WI38 (cell line): Measurements from ENCODE around the gene AMER2.

Experiments used
- H3K4me3 ChIP-seq: 2 replicates; pipeline ENCODE4 v1.5.1; 2011; ENCODE audit warnings: low read depth, mild to moderate bottlenecking, control low read depth, low read length
- TF ChIP-seq, protein P1 (sequence below): IDR thresholded peaks from 2 replicates; pipeline ENCODE4 v1.5.1; 2012; ENCODE audit warnings: low read depth, mild to moderate bottlenecking, control low read depth, low read length

Gene AMER2

GRCh38 chr13:25136880-25137787 is 35.0 kb downstream of the AMER2 start:
- TF ChIP-seq, protein P1, sequence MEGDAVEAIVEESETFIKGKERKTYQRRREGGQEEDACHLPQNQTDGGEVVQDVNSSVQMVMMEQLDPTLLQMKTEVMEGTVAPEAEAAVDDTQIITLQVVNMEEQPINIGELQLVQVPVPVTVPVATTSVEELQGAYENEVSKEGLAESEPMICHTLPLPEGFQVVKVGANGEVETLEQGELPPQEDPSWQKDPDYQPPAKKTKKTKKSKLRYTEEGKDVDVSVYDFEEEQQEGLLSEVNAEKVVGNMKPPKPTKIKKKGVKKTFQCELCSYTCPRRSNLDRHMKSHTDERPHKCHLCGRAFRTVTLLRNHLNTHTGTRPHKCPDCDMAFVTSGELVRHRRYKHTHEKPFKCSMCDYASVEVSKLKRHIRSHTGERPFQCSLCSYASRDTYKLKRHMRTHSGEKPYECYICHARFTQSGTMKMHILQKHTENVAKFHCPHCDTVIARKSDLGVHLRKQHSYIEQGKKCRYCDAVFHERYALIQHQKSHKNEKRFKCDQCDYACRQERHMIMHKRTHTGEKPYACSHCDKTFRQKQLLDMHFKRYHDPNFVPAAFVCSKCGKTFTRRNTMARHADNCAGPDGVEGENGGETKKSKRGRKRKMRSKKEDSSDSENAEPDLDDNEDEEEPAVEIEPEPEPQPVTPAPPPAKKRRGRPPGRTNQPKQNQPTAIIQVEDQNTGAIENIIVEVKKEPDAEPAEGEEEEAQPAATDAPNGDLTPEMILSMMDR = no peak
- no peak overlapping the region for H3K4me3 ChIP-seq

DNA sequence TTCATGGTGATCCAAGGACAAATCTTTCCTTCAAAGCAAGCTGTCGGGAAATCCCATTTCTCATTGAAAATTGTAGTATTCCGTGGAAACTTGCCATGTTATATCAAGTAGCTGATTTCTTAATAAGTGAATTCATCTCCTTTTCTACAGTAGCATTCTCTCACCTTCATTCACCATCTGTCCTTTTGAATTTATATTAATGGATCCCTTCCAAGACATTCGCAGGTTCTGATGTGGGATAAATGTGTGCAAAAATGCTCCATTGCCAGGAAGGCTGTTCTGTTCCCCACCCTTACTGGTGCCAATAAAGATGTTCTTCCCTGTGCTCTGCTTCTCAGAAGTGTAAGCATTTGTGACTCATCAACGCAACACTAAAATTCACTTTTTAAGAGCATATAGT is 36.2 kb downstream of the AMER2 start:
- no peak overlapping the region for H3K4me3 ChIP-seq
- TF ChIP-seq, protein P1 = no peak

DNA sequence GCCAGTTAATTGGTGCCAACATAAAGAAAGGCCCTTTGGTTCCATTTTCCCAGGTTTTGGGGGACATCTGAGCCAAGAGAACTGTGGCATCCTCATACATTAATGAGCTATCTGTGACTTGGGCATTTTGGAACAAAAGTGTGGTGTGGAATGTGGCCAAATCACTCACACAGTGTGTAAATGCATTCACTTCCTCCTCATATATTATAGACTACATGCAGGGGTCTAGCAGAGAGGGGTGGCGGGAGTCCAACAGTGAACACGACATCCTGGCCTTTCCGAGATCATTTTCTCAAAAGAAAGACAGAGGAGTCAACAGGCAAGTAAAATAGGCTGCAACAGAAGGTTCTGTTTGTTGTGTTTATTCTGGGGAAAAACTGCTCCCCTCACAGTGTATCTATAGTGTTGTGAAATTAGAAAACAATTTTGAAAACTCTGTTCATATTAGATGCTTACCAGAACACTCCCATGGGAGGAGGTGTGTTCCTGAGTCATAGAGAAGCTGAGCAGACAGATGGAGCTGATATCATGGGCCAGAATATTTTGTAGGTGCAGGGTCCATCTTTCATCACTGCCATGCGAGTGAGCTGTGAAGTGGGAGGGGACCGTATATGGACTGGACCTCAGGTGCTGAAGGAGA is 39.2 kb downstream of the AMER2 start:
- TF ChIP-seq, protein P1 = no peak

DNA sequence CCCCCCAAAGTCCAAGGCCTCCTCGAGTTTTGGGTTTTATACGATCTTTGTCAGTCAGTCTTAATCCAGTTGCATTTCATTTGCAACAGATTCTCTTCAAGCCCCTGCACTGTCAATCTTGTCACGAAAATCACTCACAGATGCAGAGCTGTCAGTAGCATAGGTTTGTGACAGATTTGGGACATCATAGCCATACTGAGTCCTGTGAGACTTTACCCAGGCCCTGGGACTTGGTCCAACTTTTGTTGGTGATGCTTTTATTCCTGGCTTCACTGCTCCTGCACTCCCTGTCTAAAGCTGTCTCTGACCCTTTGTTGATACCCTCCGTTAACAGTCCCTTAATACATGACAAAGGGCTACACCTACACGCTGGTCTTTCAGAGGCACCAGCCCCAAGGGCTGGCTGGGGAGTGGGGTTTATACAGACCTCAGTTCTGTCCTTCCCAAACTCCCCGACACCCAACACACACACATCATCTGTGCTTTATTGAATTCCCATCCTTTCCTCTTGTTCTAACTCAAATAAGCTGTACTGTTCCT is 40.1 kb downstream of the AMER2 start:
- H3K4me3 ChIP-seq = no peak overlapping the region
- TF ChIP-seq, protein P1 = no peak

More for the DNA sequence above, 39.2 kb downstream of the AMER2 start:
- H3K4me3 ChIP-seq = no peak overlapping the region

DNA sequence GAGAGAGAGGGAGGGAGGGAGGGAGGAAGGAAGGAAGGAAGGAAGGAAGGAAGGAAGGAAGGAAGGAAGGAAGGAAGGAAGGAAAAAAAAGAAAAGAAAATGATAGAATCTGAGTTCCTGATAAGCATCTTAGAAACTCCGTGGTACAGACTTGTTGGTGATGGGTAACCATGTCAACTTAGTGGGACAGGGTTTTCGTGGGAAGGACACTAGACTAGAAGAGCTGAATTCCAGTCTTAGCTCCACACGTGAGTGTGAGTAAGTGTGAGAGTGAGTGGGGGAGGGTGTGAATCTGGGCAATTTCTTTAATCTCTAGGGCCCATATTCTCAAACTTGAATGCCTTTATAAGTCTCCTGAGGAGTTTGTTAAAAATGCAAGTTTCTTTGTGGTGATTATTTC is 41.1 kb downstream of the AMER2 start:
- TF ChIP-seq, protein P1 = no peak

GRCh38 chr13:25118378-25118905 is 53.6 kb downstream of the AMER2 start:
- H3K4me3 ChIP-seq = no peak overlapping the region
- TF ChIP-seq, protein P1 = no peak

More for the DNA sequence above, 41.1 kb downstream of the AMER2 start:
- H3K4me3 ChIP-seq = no peak overlapping the region

GRCh38 chr13:25117312-25117711 is 54.8 kb downstream of the AMER2 start:
- TF ChIP-seq, protein P1 = no peak
- no peak overlapping the region for H3K4me3 ChIP-seq
